B cell (primary cell): ENCODE data around the gene MGAT4C. TPM values are rescaled to one million over a fixed set of nuclear protein-coding genes. Genes with fewer than 3 reads are reported as not detected.

Source experiments
- ATAC-seq: fragments of 200-7000 bp; cut with Tn5 transposase; one replicate; pipeline ENCODE4 v1.10.0; 2021; ENCODE audit warnings: low read depth, mild to moderate bottlenecking, moderate number of reproducible peaks, moderate library complexity
- CTCF ChIA-PET: fragments of 350-600 bp; sonication (Branson Sonifier 250); formaldehyde crosslinking; loops from one replicate; lab custom pipeline; 2021; ENCODE audit warnings: antibody characterized with exemption, inconsistent platforms; lab: Charles Lee
- POLR2A ChIA-PET: fragments of 350-600 bp; sonication (Branson Sonifier 250); formaldehyde crosslinking; loops from one replicate; lab custom pipeline; 2021; ENCODE audit warnings: antibody characterized with exemption; lab: Charles Lee
- DNase-seq: peaks from one replicate; pipeline ENCODE4 v3.0.0; 2013
- H2AFZ ChIP-seq: 2 replicates; pipeline ENCODE4 v1.6.1; 2012; ENCODE audit warnings: mild to moderate bottlenecking, low read depth, low read length; ENCODE audit not compliant: insufficient read depth, poor library complexity, severe bottlenecking
- H3K27ac ChIP-seq, 2 donors: 1 replicate in 1 of 2; 2 replicates in 1 of 2; pipeline ENCODE4 v1.5.1; 2012 to 2013; ENCODE audit warnings: low read length in 2 of 2, mild to moderate bottlenecking in 2 of 2, moderate library complexity in 1 of 2
- H3K27me3 ChIP-seq, 4 experiments: fragments of 200-600 bp in 1 of 4; sonication (generic) in 1 of 4; replicated peaks in 1 of 4; 1 replicate in 2 of 4; 2 replicates in 2 of 4; pipeline versions ENCODE4 v1.6.1 to v1.7.0; 2013 to 2016; ENCODE audit warnings: low read length in 3 of 4, mild to moderate bottlenecking in 2 of 4, mixed read lengths in 1 of 4, moderate library complexity in 1 of 4; ENCODE audit not compliant: insufficient read depth in 4 of 4, control insufficient read depth in 3 of 4; ENCODE audit errors: control extremely low read depth in 1 of 4
- H3K36me3 ChIP-seq, 2 experiments: replicated peaks in 1 of 2; 1 replicate in 1 of 2; 2 replicates in 1 of 2; pipeline versions ENCODE4 v1.6.1 to v1.7.1; 2013; ENCODE audit warnings: low read length in 1 of 2; ENCODE audit not compliant: insufficient read depth in 2 of 2, control insufficient read depth in 1 of 2; ENCODE audit errors: control extremely low read depth in 1 of 2, extremely low read depth in 1 of 2
- H3K4me1 ChIP-seq, 2 donors: fragments of 200-600 bp in 1 of 2; sonication (generic) in 1 of 2; 1 replicate in 1 of 2; 2 replicates in 1 of 2; pipeline versions ENCODE4 v1.5.1 to v1.6.1; 2013 to 2017; ENCODE audit warnings: low read length in 2 of 2; ENCODE audit not compliant: control insufficient read depth in 2 of 2, insufficient read depth in 2 of 2
- H3K4me2 ChIP-seq: replicated peaks from 2 replicates; pipeline ENCODE3; 2012; ENCODE audit warnings: mild to moderate bottlenecking, low read depth, low read length; ENCODE audit not compliant: poor library complexity, severe bottlenecking
- H3K4me3 ChIP-seq, 5 experiments: fragments of 200-600 bp in 1 of 5; sonication (generic) in 1 of 5; 1 replicate in 3 of 5; 2 replicates in 2 of 5; pipeline versions ENCODE4 v1.5.1 to v1.7.0; 2011 to 2016; ENCODE audit warnings: low read length in 4 of 5, mild to moderate bottlenecking in 4 of 5, low read depth in 2 of 5, control low read depth in 1 of 5, moderate library complexity in 1 of 5; ENCODE audit not compliant: insufficient read depth in 1 of 5; ENCODE audit errors: control extremely low read depth in 1 of 5, extremely low read depth in 1 of 5
- H3K79me2 ChIP-seq: fragments of 200-600 bp; sonication (generic); one replicate; pipeline ENCODE4 v1.6.0; 2016; ENCODE audit warnings: low read length; ENCODE audit not compliant: control insufficient read depth, insufficient read depth
- H3K9ac ChIP-seq: fragments of 200-600 bp; sonication (generic); 2 replicates; pipeline ENCODE4 v1.6.1; 2017; ENCODE audit warnings: mild to moderate bottlenecking, low read length, moderate library complexity
- H3K9me3 ChIP-seq, 3 donors: one replicate each; pipeline versions ENCODE4 v1.6.1 to v1.7.1; 2013; ENCODE audit warnings: low read length in 2 of 3; ENCODE audit not compliant: control insufficient read depth in 2 of 3, insufficient read depth in 1 of 3; ENCODE audit errors: control extremely low read depth in 1 of 3
- H4K20me1 ChIP-seq: 2 replicates; pipeline ENCODE4 v1.6.0; 2012; ENCODE audit warnings: mild to moderate bottlenecking, low read length; ENCODE audit not compliant: insufficient read depth, control insufficient read depth, poor library complexity, severe bottlenecking
- H3K27ac Mint-ChIP-seq: one replicate; pipeline ENCODE4 v1.8.0; 2021; ENCODE audit warnings: mixed read lengths
- H3K27me3 Mint-ChIP-seq: one replicate; pipeline ENCODE4 v1.8.0; 2021; ENCODE audit warnings: mixed read lengths
- H3K4me1 Mint-ChIP-seq: one replicate; pipeline ENCODE4 v1.8.0; 2021; ENCODE audit warnings: mixed read lengths
- H3K4me3 Mint-ChIP-seq: one replicate; pipeline ENCODE4 v1.8.0; 2021; ENCODE audit warnings: mixed read lengths
- H3K9me3 Mint-ChIP-seq: one replicate; pipeline ENCODE4 v1.8.0; 2022; ENCODE audit warnings: mixed read lengths; ENCODE audit not compliant: insufficient read depth
- CTCF ChIP-seq: fragments of 200-600 bp; IDR thresholded peaks from one replicate; pipeline ENCODE4 v1.8.0; 2022; ENCODE audit warnings: antibody characterized with exemption, mild to moderate bottlenecking
- EZH2 ChIP-seq: IDR thresholded peaks from 2 replicates; pipeline ENCODE4 v1.6.1; 2012; ENCODE audit warnings: borderline replicate concordance, low read depth, mild to moderate bottlenecking, moderate library complexity, low read length; ENCODE audit not compliant: insufficient read depth, poor library complexity, severe bottlenecking
- WGBS: methylation state at CpG from one replicate; pipeline ENCODE4 v1.1.5; 2013; ENCODE audit warnings: missing lambda C conversion rate; ENCODE audit not compliant: insufficient coverage; 5-methylcytosine and 5-hydroxymethylcytosine counted together
- intact Hi-C: fragments of 100-400 bp; cut with micrococcal nuclease; formaldehyde crosslinking; loops from one replicate; pipeline ENCODE4 v1.10.0; 2022
- polyA plus RNA-seq: library from polyadenylated mRNA; depleted of rRNA; stranded (reverse); fragments of >200 nt; gene quantifications from 2 replicates; pipeline ENCODE4 v1.2.3, GENCODE V29; 2012
- total RNA-seq, 2 donors: library from RNA; stranded (reverse); fragments of 120-200 nt in 1 of 2; gene quantifications; 1 replicate in 1 of 2; 2 replicates in 1 of 2; pipeline versions ENCODE4 v1.2.3 to v1.2.4, GENCODE V29; 2013 to 2022

MGAT4C gene
- total and polyA plus RNA-seq, 2 donors (not counting 1 experiment from before 2014, with no cell fraction given) = not detected

- H3K4me3 ChIP-seq = no peak overlapping the region
- no peak for DNase-seq
- Mint-ChIP-seq H3K4me1 (no peaks in the 10 kb centered on the region), H3K27me3 (no peaks in the 10 kb centered on the region), H3K9me3 (no peaks in the 10 kb centered on the region), H3K4me3 (no peak overlapping the region), H3K27ac (no peak overlapping the region)
- no peak overlapping the region for H3K4me2 ChIP-seq
- WGBS = no CpG with 5 or more reads among the region's 1 CpG
- TF ChIP-seq CTCF (no peak), EZH2 (no peak)
- no peak overlapping the region for H2AFZ ChIP-seq
- no peaks in the 10 kb centered on the region for H4K20me1 ChIP-seq
- ChIA-PET CTCF (no interaction called here), POLR2A (no interaction called here)
- no peaks in the 10 kb centered on the region for H3K27me3 ChIP-seq
- no peaks in the 10 kb centered on the region for H3K36me3 ChIP-seq
- no peak for ATAC-seq
- intact Hi-C loops = no loop called here
- H3K9me3 ChIP-seq = no peaks in the 10 kb centered on the region
- H3K4me1 ChIP-seq = no peaks in the 10 kb centered on the region
- H3K9ac ChIP-seq = no peak overlapping the region
- no peaks in the 10 kb centered on the region for H3K79me2 ChIP-seq
- no peak overlapping the region for H3K27ac ChIP-seq
Observed at GRCh38 chr12:86193931-86194330, 62.3 kb downstream of the MGAT4C start.

GRCh38 chr12:86188226-86188625, 68.0 kb downstream of the MGAT4C start:
- H3K4me1 ChIP-seq = no peaks in the 10 kb centered on the region
- DNase-seq = no peak
- H3K27me3 ChIP-seq = no peaks in the 10 kb centered on the region
- H3K9me3 ChIP-seq = no peaks in the 10 kb centered on the region
- no peak overlapping the region for H3K4me2 ChIP-seq
- H2AFZ ChIP-seq = no peak overlapping the region
- no peak overlapping the region for H3K4me3 ChIP-seq
- H4K20me1 ChIP-seq = no peaks in the 10 kb centered on the region
- no peaks in the 10 kb centered on the region for H3K79me2 ChIP-seq
- no peaks in the 10 kb centered on the region for H3K36me3 ChIP-seq
- Mint-ChIP-seq H3K9me3 (no peaks in the 10 kb centered on the region), H3K4me1 (no peaks in the 10 kb centered on the region), H3K27ac (no peak overlapping the region), H3K4me3 (no peak overlapping the region), H3K27me3 (no peaks in the 10 kb centered on the region)
- no peak overlapping the region for H3K9ac ChIP-seq
- H3K27ac ChIP-seq = no peak overlapping the region
- ATAC-seq = no peak
- WGBS = no CpG with 5 or more reads among the region's 1 CpG
- intact Hi-C loops = no loop called here
- CTCF ChIA-PET = no interaction called here
- POLR2A ChIA-PET = no interaction called here
- TF ChIP-seq CTCF = no peak
- no peak for TF ChIP-seq EZH2
